Kidney tubule cell (primary cell): ENCODE measurements around the gene STX7.

Source experiments
- DNase-seq: peaks from one replicate; pipeline ENCODE4 v3.0.0-alpha.2; 2018; ENCODE audit warnings: low spot score

The STX7 gene

DNA sequence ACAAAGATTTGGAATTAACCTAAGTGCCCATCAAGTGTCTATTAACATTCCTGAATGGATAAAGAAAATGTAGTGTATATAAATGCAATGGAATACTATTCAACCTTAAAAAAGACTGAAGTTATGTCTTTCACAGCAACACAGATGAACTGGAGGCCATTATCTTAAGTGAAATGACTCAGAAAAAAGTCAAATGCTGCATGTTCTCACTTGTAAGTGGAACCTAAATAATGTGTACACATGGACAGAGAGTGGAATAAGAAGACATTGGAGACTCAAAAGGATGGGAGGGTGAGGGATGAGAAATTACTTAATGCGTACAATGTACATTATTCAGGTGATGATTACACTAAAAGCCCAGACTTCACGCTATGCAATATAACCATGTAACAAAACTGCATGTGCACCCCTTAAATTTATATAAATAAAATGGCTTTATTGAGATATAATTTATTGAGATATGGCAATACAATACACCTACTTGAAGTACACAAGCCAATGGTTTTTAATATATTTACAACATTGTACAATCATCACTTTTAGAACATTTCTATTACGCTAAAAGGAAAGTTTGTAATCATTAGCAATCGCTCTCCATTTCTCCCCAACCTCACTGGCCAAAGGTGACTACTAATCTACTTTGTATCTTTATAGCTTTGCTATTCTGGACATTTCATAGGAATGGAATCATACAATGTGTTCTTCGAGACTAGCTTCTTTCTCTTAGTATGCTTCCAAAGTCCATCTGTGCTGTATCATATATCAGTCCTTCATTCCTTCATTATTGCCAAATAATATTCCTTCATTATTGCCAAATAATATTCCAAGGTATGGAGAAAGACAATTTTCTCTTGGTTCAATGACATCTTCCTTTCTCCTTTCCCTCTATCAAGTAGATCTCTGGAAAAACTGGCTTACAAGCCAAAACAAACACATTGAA, 5.8 kb downstream of the STX7 start:
- DNase-seq = no peak

DNA sequence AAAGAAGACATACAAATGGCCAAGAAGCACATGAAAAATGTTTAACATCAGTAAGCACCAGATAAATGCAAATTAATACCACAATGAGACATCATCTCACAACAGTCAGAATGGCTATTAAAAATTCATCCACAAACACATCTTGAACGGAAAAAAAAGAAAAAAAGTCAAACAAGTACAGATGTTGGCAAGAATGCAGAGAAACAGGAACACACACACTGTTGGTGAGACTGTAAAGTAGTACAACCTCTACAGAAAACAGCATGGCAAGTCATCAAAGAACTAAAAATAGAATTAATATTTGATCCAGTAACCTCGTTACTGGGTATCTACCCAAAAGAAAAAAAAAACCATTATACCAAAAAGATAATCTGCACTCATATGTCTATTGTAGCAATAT, 6.5 kb downstream of the STX7 start:
- DNase-seq = no peak

DNA sequence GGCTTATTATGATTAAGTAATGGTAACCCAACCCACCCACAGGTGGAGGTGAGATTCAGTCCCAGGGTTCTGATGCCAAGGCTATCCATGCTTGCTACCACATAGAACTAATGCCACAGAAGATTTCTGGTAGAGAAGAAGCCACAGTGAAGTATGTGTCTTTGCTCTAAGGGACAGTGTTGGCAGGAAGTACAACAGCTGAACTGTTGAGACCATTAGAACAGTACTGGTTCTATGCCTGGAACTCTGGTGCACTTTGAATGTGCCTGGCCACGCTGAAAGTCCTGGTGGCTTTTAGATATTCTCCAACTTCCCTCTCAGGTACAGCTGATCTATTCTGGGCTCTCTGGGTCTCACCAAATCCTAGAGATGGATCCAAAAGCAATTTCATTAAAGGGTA, 7.8 kb downstream of the STX7 start:
- no peak for DNase-seq

DNA sequence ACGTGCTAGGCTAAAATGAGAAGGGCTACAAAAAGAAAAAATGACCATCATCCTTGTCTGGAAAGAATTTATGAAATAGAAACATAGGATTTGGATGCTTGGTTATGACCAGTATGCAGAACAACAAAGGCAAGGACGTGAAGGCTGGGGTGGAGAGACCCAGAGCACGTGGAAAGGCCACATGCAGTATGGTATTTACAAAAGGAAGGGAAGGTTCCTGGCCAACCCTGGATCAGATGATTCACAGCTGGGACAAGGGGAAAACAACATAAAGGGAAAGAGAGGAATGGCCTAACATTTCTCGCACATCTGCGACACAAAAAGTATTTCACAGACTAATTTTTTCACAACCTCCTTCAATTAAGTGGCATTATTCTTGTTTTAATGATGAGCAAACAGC, 8.2 kb downstream of the STX7 start:
- DNase-seq = no peak

DNA sequence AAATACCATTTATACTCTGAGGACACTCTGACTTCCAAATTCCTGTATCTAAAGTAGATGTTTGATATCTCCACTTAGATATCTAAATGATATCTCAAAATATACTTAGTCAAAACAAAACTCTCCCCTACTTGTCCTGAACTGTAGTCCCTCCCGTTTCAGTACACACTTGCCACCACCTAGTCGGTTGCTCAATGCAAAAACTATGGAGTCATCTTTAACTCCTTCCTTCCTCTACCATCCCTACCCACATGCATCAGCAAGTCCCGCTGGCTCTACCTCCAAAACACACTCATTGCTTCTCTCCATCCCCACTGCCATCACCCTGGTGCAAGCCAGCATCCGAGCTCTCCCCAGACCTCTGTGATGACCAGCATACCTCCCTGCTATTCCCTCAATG, 13.2 kb downstream of the STX7 start:
- no peak for DNase-seq

DNA sequence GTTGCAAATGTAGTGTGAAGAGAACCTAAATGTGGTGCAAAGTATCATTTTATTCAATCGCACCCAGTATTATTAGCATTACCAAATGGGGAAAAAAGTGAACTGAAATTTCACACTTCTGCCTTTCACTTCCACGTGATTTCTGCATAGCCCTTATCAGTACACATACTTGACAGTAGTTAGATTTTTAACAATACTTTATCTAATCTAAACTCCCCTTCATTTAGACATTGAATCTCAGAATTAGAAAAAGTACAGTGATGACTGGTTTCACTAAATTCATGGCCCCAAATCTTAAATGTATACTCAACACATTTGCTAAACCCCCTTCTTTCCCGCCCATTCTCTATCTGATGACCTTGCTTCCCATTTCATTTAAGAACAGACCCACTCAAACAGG, 14.3 kb downstream of the STX7 start:
- no peak for DNase-seq

DNA sequence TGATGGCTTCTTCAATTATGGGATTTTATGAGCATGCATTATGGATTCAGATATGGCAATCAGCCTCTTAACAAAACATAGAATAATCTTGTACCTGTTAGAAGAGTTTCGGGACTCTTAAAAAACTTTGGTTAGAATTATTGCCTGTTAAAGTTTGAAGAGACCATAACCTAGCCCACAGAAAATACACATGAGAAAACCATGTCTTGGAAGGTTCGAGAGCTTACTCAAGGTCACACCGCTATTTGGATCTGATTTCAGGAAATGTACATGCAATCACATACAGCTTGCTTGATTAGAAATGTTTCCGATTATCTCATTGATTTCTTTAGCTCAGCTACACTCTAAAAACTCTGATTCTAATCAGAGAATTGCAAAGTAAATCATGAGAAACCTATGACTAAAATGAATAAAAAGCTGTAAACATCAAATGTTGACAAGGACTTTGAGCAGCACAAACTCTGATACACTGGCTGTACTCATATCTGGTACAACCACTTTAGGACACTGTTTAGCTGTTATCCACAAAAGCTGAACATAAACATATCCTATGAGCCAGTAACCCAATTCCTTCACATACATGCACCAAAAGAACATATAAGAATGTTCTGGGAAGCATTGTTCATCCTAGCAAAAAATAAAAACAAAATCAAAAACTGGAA, 16.3 kb downstream of the STX7 start:
- DNase-seq = no peak

DNA sequence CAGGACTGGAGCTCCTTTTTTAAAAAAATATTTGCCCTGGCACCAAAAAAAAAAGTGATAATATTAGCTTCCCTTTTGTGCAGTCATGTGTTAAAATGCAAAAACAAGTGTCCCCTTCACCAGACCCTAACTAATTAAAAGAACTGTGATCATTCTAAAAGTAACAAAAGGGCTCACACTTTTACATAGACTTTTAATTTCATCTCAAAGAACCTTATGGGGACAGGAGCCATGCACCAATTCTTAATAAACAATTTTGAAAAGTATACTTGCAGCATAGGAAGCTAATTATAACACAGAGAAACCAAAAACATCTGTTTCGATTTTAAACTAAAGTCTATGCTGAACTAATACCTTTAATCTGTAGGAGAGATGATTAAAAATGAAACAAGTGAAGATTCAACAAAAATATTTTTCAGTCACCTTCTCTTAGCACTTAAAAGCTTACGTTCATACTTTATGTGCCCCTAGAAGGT, 17.3 kb downstream of the STX7 start:
- DNase-seq = no peak

DNA sequence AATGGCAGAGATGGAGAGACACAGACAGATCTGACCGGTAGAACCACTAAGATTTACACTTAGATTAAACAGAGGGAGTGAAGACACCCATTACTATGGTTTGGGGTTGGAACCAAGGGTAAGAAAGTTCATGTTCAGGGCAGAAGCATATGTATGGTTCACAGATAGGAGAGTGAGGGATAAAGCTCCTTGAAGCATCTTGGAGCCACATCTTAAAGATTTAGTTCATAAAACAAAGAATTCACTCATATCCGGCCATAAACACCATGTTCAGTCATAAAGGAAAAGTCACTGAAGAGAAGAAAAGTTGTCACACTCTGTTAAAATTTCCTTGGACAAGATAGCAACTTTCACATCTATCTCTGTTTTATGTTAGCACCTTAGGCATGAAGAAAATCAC, 18.0 kb downstream of the STX7 start:
- no peak for DNase-seq

DNA sequence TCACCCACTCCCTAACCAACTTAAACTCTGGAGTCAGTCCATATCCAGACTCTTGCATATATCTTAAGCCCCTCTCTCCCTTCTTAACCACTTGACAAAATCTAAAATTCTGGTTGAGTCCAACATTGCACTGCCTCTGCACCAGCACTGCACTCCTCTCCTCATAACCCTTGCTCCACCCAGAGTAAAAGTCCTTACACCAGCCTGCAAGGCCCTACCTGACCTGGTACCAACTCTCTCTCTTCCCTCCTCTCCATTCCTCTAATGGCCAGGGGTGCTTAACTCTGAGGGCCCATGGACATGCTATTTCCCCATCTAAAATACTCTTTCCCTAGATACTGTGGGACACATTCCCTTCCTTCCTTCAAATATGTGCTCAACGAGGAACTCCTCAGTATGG, 21.0 kb downstream of the STX7 start:
- DNase-seq = no peak

DNA sequence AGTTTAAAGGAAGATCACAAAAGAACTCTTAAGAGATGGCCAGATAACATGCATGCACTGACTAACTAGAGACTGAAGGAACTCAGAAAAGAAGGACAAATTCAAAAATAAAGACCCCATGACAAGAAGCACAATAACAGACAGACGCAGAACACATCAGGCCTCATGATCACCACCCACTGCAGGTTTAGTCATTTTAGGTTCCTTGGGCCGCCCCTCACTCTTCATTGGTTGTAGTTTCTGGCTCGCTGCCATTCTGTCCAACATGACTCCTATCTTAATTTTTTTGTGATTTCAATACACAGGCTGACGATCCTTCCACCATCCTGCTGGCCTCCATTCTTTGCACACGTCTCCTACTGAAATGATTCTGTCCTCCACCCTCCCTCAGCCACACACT, 21.6 kb downstream of the STX7 start:
- peak; percentile 24 for DNase-seq

DNA sequence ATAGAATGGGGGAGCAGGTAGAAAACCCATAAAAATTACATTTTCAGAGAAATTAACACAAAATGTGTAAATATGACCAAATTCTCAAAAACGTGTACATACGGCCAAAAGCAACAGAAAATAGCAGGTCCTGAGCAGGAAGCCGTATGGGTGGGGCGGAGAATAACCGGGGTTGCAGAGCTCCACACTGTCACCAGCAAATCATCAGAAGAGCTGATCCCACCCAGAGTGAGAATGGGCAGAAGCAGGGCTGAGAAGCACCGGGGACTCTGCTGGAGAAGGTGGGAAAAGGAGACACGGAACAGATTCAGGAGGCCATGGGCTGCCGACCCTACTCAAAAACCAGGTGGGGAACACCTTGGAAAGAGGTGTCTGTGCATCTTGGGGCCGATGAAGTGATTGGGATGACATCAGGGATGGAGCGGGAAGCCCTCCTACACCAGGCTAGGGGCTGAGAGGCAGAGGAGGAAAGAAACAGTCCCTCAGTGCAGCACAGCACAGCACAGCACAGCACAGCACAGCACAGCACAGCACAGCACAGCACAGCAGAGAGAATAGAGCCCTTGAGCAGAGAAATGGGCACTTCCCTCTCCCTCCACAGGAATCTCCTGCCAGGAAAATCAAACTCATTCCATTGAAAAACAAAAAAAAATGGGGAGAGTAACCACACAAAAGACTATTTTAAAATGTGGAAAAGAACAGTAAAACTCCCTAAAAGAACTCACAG, 22.3 kb downstream of the STX7 start:
- no peak for DNase-seq

DNA sequence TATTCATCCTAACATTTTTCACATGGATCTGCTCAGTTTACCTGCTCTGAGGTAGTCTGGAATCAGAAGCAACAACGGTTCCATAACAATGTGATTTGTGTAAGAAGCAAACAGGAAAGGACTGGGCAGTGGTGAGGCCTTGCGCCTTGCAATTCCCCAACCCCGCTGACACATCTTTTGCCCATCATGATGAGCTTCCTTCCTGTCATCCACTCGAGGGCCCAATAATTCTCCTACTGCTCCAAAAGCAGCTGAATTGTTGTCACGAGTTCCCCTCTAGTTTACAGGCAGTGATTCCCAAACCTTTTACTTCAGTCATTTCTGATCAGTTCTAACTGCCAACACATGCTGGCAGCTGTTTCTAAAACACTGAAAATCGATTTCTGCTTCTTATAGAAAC, 22.9 kb downstream of the STX7 start:
- DNase-seq = no peak

DNA sequence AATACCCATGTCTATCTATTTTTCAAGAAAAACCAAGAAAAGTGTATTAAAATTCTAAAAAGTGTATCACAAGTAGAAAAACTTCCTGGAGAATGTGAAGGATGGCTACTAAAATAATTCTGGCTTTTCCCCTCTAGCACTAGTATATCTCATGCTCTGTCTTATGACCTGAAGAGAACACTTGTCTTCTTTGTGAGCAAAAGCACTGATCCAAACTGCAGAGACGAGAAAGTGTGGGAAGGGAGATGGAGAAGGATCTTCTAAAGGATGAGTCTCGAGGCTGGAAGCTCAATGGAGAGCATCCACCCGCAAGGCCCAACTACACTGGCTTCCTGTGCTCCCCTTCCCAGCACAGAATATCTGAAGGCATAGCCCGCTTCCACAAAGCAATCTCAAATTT, 23.5 kb downstream of the STX7 start:
- no peak for DNase-seq

DNA sequence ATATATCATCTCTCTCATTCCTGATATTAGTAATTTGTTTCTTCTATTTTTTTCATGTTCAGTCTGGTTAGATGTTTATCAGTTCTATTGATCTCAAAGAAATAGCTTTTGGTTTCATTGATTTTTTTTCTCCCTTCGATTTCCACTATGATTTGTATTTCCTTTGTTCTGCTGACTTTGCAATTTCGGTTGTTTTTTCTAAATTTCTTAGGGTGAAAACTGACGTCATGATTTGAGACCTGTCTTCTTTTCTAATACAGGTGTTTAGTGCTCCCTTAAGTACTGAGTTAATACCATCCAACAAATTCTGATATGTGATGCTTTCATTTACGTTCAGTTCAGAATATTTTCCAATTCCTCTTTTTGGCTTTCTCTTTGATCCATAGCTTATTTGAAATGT, 25.2 kb downstream of the STX7 start:
- no peak for DNase-seq

DNA sequence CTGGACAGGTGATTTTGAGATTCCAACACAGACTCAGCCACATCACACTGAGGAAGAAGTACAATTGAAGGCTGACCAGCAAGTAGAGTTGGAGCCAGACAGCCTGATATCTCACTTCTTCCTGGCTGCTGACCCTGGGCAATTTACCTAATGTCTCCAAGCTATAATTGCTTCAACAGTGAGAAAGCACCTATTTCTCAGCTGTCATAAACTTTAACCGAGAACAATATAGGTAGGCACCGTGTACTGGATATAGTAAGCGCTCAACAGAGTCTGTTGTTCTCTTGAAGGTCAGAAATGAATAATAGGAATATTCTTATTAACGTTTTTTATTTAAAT, 28.3 kb downstream of the STX7 start:
- no peak for DNase-seq

DNA sequence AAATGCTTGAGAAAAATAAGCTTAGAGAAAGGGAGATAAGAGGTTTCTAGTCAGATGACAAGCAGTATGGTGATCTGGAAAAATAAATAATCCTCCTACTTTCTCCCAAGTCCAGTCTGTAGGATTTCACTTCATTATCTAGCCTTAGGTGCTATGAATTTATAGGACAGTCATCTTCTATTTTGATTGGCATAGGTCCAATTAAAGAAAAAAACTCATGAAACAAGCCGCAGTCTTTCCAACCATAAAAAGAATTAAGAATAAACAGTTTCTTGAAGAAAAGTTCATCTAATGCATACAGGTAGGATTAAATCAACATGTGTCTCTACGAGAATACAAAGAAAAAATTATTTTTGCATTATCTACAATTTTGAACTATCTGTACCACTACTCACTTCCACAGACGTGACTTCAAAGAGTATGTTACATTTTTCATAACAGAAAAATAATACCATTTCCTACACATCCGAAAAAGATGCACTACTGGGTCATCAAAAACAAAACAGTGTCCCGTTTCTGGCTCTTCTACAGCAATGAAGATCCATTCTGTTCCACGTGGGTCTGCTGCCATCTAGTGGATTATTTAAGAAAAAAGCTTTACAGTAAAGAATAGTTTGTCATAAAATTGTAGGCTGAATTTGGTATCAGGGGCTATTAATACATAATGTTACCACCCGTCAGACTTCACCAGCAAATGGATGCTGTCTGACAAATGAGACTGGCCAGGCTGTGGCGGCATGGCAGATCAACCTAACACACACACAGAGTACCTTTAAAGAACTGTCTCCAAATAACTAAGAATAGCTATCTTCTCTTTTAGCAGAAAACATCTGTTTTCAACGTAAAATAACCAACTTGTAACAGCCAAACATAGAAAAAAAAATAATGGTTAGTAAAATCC, 28.9 kb downstream of the STX7 start:
- DNase-seq = peak; percentile 70

DNA sequence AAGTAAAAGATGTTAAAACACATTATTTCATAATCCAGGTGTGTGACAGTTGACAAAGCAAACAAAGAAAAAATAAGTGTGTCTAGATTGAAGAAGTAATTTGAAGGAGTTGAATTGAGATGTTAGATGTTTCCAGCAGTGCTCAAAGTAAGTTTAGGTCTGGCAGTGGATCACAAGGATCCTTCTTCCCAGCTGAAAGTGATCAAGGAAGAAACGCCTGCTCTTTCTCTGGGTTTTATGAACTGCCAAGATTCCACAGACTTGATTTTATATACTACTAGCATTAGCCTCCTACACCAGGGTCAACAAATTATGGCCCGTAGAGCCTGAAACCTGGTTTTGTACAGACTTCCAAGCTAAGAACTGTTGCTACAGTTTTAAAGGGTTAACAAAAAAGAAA, 30.3 kb downstream of the STX7 start:
- no peak for DNase-seq

DNA sequence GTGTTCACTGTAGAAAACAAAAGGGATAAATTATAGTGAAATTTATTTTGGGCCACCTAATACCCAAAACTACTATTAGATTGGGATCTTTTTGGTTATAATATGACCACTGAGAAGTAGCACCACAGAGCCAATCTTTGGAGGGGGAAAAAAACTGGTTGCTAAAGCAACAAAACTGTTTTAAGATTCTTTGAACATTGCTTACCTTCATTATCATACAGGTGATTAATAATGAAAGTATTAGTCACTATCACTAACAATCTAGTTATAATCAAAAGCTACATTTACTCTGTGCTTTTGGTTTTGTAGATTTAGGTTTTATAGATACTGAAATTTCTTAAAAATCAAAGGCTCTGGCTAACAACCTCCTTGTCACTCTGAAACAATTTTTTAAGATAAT, 31.7 kb downstream of the STX7 start:
- no peak for DNase-seq

DNA sequence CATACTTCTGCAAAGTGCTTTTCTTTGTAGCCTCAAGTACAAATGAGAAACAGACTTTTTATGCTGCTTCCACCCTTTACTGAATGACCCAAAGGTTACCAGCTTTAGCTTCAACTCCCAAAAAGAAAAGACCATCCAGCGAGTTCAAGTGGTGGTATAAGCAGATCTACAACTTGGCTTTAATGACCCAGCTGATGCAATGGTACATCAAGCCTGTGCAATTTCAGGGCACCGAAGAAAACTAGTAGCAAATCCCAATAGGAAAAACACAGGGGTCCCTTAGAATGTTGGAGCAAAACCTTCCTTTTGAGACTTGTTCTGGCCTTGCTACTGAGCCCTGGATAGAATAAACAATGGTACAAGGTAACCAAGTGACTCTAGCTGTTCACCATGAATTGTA, 33.8 kb downstream of the STX7 start:
- DNase-seq = no peak

DNA sequence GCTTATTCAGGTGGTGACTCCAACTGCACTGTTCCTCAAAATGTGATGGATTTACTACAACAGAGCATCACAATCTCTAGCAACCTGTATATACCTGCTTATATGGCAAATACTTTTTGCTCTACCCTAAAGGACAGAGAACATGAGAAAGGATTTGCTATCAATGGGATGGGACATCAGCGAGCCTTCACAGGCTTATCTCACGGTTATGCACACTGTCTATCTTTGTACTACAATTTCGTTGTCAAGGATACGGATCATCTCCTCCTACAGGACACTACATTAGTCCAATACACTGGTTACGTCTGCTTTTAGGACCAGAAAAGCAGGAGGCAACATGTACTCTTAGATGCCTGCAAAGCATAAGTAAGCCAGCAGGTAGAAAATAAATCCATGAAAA, 34.2 kb downstream of the STX7 start:
- no peak for DNase-seq

DNA sequence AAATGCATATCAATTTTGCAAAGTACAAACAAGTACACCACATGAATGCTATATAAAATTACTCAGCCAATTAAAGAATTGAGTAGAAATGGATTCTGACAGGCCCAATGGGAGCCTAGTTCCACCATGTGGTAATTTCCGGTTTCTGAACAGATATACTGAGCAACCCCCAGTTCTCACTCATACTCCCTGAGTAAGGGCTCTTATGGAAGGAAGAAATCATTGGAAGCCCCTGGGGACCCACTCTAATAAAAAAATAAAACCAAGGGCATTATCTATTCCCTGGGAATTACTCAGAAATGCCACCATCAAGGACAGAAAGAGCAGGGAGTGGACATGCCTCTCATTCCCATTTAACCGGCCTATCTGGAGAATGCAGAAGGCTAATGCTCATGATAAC, 34.6 kb downstream of the STX7 start:
- no peak for DNase-seq
